Esophagus muscularis mucosa (tissue), 4 donors: ENCODE results near the gene WNT6.

Source experiments
- CTCF ChIP-seq, 3 experiments: fragments of 200-600 bp in 2 of 3; fragments of 450-650 bp in 1 of 3; sonication (generic) in 2 of 3; IDR thresholded peaks; one replicate each; pipeline ENCODE4 v1.5.1; 2017 to 2019; ENCODE audit warnings: antibody characterized with exemption in 3 of 3, mild to moderate bottlenecking in 2 of 3, moderate library complexity in 1 of 3
- EP300 ChIP-seq: sonication (generic); formaldehyde crosslinking; IDR thresholded peaks from one replicate; pipeline ENCODE4 v1.6.1; 2017; ENCODE audit warnings: antibody characterized with exemption
- POLR2AphosphoS5 ChIP-seq, 2 donors: sonication (generic); formaldehyde crosslinking; IDR thresholded peaks; one replicate each; pipeline ENCODE4 v1.6.1; 2017; ENCODE audit warnings: antibody characterized with exemption in 2 of 2

- TF ChIP-seq CTCF (IDR thresholded peaks at IDR 0.05) (no peak), POLR2AphosphoS5 (IDR thresholded peaks at IDR 0.05) (no peak), EP300 (no peak)
Measured at GRCh38 chr2:218881744-218882460, 22.3 kb downstream of the WNT6 start.
